HG03432 (cell line): ENCODE results near the gene ASS1.

Experiments
- ATAC-seq: cut with Tn5 transposase; IDR thresholded peaks from one replicate; pipeline ENCODE4 v1.9.1; 2021; ENCODE audit warnings: mild to moderate bottlenecking, moderate library complexity; ENCODE audit not compliant: unreplicated experiment

ASS1 gene

GRCh38 chr9:130527651-130528310 is 83.0 kb downstream of the ASS1 start:
- no peak for ATAC-seq

GRCh38 chr9:130528674-130529073 is 83.9 kb downstream of the ASS1 start:
- ATAC-seq = no peak

- ATAC-seq = no peak
These were observed 86.2 kb downstream of the ASS1 start for GRCh38 chr9:130530938-130531337.

GRCh38 chr9:130531670-130532069 is 86.9 kb downstream of the ASS1 start:
- no peak for ATAC-seq

GRCh38 chr9:130532426-130533080 is 87.8 kb downstream of the ASS1 start:
- no peak for ATAC-seq

GRCh38 chr9:130535818-130536521 is 91.2 kb downstream of the ASS1 start:
- ATAC-seq = no peak

GRCh38 chr9:130536701-130537107 is 91.9 kb downstream of the ASS1 start:
- no peak for ATAC-seq

- no peak for ATAC-seq
These were observed 92.7 kb downstream of the ASS1 start for GRCh38 chr9:130537346-130538050.

GRCh38 chr9:130539420-130540223 is 94.9 kb downstream of the ASS1 start:
- ATAC-seq = no peak

- no peak for ATAC-seq
These were observed 96.8 kb downstream of the ASS1 start for GRCh38 chr9:130541533-130541932.

GRCh38 chr9:130542038-130542437 is 97.3 kb downstream of the ASS1 start:
- no peak for ATAC-seq

GRCh38 chr9:130542457-130543228 is 97.9 kb downstream of the ASS1 start:
- no peak for ATAC-seq

- no peak for ATAC-seq
These were observed 98.6 kb downstream of the ASS1 start for GRCh38 chr9:130543368-130543767.

- ATAC-seq = no peak
These were observed 99.1 kb downstream of the ASS1 start for GRCh38 chr9:130543859-130544258.

GRCh38 chr9:130544364-130544763 is 99.6 kb downstream of the ASS1 start:
- ATAC-seq = no peak

GRCh38 chr9:130548103-130548502 is 103.3 kb downstream of the ASS1 start:
- no peak for ATAC-seq

GRCh38 chr9:130549093-130549735 is 104.5 kb downstream of the ASS1 start:
- ATAC-seq = no peak
